Vagina (tissue), 2 donors: ENCODE measurements around the gene GATAD2A.

Experiments
- CTCF ChIP-seq, 3 experiments: fragments of 450-650 bp in 2 of 3; fragments of 200-600 bp in 1 of 3; sonication (generic) in 1 of 3; IDR thresholded peaks; one replicate each; pipeline ENCODE4 v1.5.1; 2017 to 2019; ENCODE audit warnings: antibody characterized with exemption in 3 of 3, mild to moderate bottlenecking in 2 of 3, moderate library complexity in 2 of 3
- POLR2A ChIP-seq, 2 donors: fragments of 450-650 bp; IDR thresholded peaks; one replicate each; pipeline ENCODE4 v1.6.1; 2017; ENCODE audit warnings: antibody characterized with exemption in 2 of 2, mild to moderate bottlenecking in 2 of 2, moderate library complexity in 2 of 2
- POLR2AphosphoS5 ChIP-seq, 2 donors: sonication (generic); formaldehyde crosslinking; IDR thresholded peaks; one replicate each; pipeline ENCODE4 v1.9.0; 2017; ENCODE audit warnings: antibody characterized with exemption in 2 of 2, mild to moderate bottlenecking in 2 of 2, low read depth in 1 of 2; ENCODE audit not compliant: insufficient read depth in 1 of 2

GRCh38 chr19:19407633-19407930 lies 2.1 kb downstream of the GATAD2A start:
- TF ChIP-seq CTCF (IDR thresholded peaks at IDR 0.05) = no peak
- TF ChIP-seq POLR2A (IDR thresholded peaks at IDR 0.05) = no peak
- TF ChIP-seq POLR2AphosphoS5 (IDR thresholded peaks at IDR 0.05; ENCODE audit: insufficient read depth in 1 of 2, low read depth in 1 of 2) = no peak
